ENCODE measurements around the gene CNDP1. TPM values are rescaled to one million over a fixed set of nuclear protein-coding genes. Genes with fewer than 3 reads are reported as not detected.
"Not testable (repeated sequence)": the region's sequence is repeated elsewhere in the genome, so short reads cannot be mapped to it uniquely, and the experiment has no call there.

Gene CNDP1
- total RNA-seq, 1 donor from 2014 or later, result not detected

DNA sequence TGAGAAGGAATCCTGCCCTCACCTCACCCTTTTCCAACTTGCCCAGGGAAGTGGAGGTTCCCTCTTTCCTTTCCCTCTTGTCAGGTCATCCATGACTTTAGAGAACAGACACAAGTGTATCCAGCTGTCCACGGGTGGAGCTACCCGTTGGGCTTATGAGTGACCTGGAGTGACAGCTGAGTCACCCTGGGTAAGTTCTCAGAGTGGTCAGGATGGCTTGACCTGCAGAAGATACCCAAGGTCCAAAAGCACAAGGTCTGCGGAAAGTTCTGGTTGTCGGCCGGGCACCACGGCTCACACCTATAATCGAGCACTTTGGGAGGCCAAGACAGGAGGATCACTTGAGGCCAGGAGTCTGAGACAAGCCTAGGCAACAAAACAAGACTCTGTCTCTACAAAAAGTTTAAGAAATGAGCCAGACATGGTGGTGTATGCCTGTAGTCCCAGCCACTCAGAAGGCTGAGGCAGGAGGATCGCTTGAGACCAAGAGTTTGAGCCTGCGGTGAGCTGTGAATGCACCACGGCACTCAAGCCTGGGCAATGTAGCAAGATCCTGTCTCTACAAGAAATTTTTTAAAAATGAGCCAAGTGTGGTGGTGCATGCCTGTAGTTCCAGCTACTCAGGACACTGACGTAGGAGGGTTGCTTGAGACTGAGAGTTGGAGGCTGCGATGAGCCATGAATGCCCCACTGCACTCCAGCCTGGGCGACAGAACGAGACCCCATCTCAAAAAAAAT is 14.0 kb upstream of the CNDP1 start:
- no peak for DNase-seq (ENCODE audit: low read depth in 2 of 2)

DNA sequence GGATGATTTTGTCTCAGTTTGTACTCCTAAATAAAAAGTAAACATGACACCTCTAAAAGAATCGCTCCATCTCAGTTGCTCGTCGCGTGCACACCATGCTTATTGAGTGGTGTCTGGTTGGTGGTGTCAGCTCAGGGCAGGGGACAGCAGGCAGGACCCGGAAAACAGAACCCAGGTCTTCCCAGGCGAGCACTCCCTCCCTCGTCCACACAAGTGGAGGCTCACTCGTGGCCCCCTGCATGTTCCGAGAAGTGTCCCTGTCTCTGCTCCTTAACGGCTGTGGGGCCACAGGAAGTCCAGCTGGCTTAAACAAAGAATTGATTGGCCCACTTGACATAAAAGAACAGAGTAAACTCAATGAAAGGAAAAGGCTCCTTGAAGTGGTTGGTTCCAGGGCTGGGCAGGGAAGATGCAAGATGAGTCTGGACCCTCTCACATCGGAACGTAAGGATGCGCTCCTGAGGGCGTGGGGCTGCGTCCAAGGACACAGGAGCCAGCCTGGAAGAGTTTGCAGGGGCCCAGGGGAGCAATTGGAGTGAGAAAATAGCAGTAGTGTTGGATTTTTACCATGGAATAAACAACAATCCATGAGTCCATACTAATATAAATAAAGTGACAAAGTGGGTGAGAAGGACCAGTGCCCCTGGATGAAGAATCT is 13.1 kb upstream of the CNDP1 start:
- no peak for DNase-seq (ENCODE audit: low read depth in 2 of 2)

DNA sequence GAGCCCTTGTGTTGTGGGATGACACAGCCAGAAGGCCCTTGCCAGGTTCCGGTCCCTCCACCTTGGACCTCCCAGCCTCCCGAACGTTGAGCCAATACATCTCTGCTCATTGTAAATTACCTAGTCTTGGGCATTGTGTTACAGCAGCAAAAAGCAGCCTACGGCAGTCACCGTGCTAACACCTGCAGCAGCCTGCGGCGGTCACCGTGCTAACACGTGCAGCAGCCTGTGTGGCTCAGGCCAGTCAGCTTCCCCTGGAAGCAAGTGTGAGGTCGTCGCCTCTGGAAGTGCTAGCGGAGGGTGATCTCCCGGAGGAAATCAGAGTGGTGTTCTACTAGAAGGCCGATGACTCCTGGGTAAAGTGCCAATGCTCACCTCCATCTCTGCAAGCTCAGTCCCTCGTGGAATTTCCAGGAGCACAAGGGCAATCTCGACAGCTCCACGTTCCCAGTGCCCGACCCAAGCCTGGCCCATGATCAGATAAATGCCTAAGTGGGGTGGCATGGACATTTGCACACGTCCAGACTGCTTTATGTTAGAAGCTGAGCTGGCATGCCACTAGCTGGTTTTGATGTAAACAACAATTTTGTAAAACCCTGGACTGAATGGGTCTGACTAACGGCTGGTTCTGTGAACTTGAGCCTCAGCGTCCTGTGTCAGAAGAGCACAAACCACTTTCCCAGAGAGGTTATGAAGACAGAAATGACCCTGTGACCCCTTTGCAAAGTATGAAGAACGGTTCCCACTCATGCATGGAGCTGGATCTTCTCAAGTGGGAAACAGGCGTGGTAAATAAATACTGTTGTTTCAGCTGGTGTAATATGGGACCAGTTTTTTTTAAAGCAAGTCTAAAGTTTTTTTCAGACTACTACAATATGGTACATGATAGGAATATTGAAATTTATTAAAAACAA is 11.4 kb upstream of the CNDP1 start:
- DNase-seq (ENCODE audit: low read depth in 2 of 2), result no peak

DNA sequence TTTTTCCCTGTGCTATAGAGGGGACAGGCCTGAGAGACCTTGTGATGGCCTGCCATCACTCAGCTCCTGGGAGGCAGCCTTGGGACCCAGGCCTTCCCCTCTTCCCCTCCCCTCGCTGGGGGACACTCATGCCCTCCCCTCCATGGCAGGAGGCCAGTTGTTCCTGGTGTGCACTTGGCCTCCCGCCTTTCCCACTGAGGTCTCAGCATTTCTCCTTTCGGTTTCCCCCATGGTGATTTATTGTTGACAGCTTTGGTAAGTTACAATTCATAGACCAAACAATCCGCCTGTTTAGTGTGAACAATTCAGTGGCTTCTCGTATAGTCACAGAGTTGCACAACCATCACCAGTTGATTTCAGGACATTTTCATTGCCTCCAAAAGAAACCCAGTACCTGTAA is 10.2 kb upstream of the CNDP1 start:
- peak; percentile 49 to 59 for DNase-seq (ENCODE audit: low read depth in 2 of 2)

DNA sequence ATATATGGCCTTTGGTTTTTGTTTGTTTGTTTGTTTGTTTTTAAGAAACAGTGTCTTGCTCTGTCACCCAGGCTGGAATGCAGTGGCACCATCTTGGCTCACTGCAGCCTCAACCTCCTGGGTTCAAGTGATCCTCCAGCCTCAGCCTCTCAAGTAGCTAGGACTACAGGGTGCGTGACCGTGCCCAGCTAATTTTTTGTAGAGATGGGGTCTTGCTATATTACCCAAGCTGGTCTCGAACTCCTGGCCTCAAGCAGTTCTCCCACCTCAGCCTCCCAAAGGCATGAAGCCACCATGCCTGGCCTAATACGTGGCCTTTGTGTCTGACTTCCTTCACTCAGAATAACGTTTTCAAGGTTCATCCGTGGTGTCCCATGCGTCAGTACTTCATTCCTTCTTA is 9.4 kb upstream of the CNDP1 start:
- DNase-seq (ENCODE audit: low read depth in 2 of 2), result not testable (repeated sequence)

DNA sequence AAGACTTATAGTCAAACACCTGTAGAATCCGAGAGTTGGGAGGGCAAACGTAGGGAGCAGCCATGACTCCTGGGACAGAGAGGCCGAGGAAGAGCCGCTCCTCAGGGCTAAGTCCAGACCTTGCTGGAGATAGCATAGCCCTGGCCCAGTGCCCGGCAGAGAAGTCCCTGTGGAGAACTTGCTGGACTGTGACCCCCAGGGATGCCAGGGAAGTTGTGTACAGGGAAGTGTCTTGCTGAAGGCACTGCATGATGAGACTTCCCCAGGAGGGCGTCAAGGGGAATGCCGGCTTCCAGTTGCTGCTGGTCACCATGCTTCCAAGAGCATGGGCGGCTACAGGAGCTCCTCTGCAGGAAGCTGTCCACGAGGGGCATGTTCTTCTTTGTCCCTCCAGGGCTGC is 8.6 kb upstream of the CNDP1 start:
- DNase-seq (ENCODE audit: low read depth in 2 of 2), result no peak

DNA sequence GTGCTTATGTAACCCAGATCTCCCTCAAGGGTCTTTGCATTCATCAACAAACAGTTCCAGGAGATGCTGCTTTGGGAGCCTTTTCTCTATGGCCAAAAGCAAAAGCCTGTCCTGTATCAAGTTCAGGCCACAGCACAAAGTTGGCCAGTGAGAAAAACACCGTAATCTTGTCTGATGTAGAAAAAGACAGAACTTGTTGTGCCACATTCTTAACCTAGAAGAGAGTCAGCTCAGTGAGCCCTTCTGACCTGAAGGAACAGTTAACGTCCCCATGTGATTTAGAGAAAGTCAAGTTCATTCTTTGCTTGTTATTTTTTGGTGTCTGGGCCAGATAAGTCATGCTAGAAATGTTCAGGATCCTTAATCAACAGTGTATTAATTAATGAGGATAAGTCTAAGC is 7.8 kb upstream of the CNDP1 start:
- no peak for DNase-seq (ENCODE audit: low read depth in 2 of 2)

DNA sequence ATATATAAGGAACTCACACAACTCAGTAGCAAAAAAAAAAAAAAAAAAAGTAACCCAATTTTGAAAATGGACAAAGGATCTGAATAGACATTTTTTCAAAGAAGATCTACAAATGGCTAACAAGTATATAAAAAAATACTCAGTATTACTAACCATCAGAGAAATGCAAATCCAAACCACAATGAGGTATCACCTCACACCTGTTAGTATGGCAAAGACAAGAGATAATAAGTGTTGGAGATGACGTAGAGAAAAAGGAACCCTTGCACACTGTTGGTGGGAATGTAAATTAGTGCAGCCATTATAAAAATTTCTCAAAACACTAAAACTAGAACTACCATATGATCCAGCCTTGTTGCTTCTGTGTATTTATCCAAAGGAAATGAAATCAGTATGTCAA is 5.8 kb upstream of the CNDP1 start:
- DNase-seq (ENCODE audit: low read depth in 2 of 2), result no peak

DNA sequence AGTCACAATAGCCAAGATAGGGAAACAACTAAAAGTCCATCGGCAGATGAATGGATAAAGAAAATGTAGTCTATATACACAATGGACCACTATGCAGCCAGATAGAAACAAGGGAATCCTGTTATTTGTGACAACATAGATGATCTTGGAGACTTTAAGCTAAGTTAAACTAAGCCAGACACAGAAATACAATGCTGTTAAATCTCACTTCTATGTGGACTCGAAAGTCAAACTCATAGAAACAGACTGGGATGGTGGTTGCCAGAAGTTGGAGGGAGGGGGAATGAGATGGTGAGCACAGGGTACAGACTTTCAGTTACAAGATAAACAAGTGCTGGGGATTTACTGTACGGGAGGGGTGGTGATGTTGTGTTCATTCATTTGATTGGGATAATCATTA is 5.4 kb upstream of the CNDP1 start:
- DNase-seq (ENCODE audit: low read depth in 2 of 2), result no peak

DNA sequence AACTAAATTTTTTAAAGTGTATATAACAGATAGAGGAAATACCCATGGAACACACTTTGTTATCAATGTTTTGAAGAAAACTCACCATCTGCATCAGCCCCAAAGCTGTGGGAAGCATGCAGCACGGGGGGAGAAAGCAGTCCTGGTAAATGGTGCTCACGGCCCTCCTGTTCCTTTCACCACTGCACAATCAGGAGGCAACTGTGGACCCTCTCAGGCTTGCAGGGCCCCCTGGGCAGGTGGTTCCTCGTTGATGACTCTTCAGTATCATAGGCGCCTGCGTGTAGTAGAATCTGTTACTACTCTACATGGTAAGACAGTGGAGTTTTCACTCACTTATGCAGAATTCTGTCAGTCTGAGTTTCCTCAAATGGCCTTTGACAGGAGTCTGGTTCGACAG is 4.9 kb upstream of the CNDP1 start:
- DNase-seq (ENCODE audit: low read depth in 2 of 2), result no peak

DNA sequence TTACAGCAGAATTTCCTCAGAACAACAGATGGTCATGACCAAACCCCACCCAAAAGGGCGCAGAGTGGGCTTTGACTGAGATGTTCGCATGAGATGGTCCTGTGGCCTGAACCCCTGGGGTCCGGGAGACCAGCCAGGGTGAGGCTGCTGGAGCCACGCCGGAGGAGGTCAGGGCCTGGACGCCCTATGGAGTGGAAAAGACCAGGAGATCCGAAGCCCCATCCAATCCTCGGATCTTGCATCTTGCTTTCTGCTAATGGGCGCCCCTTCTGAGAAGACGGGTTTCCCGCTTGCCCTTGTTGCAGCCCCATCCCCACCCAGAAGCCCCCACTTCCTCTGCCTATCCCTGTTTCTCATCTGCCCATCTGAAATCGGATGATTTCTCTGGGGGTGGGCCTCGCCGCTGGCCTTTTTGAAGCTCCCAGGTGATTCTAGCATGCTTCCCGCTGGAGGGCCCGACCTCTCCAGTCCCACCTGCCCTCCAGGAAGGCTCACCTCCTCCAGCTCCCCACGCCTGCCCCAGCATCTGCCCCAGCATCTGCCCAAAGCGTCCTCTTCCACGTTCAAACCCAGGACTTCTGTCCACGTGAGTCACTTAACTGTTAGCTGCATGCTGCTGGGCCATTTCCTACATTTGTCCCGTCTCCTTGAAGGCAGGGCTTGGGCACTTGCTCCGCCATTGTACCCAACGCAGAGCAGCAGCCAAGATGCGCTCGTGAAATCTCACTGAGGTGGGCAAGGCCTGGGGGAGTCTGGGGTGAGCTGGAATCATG is 4.3 kb upstream of the CNDP1 start:
- no peak for DNase-seq (ENCODE audit: low read depth in 2 of 2)

DNA sequence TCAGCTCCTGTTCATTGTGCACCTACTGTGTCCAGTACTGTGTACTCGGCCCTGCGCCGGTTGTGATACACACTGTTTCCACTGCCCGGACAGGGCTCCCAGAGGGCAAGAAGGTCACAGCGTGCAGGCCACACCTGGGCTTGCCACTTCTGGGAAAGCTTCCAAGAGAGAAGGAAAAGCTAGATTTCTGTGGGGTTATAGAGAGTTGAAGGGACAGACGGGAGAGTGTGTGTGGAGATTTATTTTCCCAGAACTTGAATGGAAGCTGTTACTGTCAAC is 3.8 kb upstream of the CNDP1 start:
- no peak for DNase-seq (ENCODE audit: low read depth in 2 of 2)

DNA sequence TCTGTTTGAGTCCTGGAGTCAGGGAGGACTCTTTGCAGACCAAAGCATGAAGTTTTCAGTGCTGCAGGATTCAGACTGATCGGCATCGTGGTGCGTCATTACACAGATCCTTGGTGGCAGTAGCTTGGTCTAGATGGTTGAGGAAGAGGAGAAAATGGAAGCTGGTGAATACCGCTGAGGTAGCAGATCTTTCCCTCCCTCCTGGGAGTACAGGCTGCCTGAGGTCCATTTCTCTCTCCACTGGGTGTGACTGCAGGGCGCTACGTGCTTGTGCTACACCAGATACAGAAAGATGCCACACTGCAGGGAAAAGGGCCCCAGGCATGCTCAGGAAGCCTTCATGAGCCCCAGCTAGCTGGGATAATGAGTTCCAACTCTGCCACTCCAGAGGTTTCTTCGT is 3.3 kb upstream of the CNDP1 start:
- DNase-seq (ENCODE audit: low read depth in 2 of 2), result no peak

DNA sequence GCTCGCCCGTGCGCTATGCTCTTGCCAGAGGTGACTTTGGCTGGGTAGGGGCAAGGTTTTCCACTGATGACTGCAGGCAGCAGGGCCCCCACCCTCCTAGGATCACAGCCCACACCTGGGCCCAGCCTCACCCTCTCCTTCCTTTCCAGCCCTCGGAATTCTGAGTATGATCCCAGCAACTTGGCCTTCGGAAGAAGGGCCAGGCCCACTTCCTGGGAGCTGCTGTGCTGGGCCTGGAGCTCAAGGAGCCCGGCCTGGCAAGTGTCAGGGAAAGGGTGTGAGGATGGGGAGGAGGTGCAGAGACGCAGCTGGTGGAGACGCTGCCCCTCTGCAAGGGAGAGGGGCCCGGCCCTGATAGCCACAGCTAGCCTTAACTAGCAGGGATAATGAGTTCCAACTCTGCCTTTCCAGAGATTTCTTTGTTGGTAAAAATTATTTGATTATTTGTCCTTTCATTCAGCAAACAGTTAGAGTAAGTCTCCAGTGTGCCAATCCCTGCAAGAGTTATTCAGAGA is 1.7 kb upstream of the CNDP1 start:
- no peak for DNase-seq (ENCODE audit: low read depth in 2 of 2)

DNA sequence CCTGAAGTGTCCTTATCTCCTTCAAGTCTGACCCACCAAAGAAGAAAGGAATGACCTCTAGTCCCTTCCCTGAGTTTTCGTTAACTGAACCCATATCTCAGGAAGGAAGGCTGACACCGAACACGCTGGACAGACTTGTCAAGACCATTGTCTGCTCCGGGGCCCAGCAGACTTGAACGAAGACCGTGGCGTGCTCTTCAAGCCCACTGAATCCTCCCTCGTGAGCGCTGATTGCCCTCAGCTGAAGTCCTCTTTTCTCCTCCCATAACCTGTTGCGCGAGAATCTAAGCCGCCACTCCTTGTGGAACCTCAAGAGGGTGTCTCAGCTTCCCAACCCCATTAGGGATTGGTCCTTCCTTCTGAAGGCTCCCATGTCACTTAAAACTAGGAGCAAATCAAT is 634 bp upstream of the CNDP1 start:
- DNase-seq (ENCODE audit: low read depth in 2 of 2), result no peak

DNA sequence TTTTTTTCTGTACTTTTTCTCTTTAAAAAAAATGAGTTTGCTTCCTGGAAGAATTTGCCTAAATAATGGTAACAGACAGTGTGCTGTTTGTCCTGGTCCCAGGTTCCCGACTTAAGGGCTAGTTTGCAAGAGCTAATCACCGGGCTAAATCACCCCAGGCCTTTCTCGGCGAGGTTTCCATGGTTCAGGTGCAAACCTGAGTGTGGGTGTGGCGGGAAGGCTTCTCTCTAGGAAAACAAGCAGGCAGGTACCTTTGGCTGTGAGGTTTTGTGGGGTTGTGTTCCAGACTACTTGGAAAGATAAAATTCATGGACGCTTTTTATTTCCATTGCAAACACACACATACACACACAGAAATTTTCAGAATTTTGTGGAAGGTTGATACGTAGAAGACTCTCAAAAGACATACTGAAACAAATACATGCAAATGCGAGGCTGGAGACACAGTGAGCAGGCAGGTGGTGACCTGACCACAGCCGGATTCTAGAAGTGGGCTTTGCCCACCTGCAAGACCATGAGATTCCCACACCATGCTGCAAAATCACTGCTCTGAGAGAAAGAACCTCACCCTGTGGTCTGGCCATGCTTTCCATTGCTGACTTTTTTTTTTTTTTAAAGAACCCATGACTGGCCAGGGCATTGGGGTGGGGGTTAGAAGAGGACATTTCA is 815 bp downstream of the CNDP1 start:
- DNase-seq (ENCODE audit: low read depth in 2 of 2), result no peak

DNA sequence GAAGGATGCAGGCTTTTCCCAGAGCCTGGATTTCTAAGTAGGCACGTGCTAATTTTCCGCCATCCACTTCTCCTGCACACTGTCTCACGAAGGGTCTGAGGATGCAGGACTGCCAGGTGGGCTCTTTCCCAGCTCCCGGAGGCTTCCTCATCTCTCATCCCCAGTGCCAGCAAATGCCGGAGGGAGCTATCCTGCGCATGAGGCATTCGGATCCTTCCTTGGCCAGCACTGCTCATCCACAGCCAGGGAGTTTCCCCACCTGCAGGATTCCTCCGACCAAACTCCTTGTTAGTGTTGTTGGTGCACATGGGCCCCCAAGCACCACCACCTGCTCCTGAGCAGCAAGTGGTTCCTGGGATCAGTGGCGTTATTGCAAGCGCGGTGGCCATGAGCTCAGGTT is 5.0 kb downstream of the CNDP1 start:
- no peak for DNase-seq (ENCODE audit: low read depth in 2 of 2)

DNA sequence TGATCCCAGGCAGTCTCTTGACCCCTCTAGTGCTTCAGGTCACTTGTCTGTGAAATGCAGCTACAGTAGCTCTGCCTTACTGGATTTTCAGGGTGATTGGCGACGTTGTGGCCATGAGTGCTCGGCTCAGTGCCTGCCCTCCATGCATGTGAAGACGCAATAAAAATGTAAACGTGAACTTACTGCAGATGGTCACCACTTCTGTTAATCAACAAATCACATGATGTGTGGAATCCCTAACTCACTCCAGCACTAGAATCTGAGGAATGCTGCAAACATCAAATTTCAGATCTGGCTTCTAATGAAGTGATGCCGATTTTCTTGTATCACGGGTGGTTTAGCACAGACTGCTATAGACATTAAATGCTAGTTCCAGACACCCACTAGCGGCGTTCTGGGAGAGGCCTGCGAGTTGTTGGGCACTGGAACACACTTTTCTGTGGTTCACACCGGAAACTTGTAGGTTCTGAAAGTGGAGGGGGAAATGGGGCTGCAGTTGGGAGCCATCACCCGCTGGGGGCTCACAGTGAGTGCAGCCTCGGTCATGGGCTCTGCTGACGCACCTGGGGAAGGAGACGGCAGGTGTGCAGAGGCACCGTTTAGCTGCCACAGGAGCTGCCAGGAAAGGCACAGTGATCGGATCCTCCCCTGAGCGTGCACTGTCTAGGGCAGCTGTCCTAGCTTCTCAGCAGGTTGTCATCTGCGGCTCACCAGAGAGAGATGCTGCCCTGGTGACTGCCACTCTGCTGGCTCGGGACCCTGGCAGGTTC is 6.5 kb downstream of the CNDP1 start:
- DNase-seq (ENCODE audit: low read depth in 2 of 2), result no peak

DNA sequence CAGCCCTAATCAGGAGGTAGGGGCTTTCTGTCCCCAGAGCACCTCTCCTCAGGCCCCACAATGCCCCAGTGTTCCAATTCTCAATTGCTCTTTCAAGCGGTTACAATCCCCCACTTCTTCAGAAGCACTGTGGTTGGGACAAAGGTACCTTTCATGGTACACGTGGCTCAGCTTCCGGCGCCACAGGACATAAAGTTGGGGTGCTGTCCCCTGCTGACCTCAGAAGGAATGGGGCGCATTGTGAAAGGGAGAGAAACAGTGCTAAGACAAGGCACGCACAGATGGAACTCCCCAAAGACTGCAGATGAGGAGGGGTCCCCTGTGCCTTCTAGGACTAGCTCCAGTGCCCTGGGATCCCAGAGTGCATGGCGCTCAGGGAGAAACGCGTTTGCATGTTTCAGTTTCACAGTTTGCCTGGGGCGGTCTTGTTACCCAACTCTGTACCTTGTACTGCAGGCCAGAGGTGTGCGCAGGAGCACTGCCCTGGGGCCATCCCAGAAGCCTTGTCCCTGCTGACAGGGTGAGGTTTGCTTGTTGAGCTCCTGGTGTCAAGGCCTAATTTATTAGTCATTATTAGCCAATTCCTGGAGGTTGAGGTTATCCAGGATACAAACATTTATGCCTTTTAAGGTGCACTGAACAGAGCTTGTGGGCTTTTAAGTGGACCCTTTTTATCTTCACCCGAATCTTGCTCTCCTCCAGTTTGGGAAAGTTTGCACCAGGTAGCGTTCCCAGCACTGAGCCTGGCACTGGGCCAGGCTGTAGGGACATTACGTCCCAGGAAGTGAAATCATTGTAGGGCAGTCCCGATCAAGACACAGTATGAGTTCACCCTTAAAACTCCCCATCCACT is 7.6 kb downstream of the CNDP1 start:
- DNase-seq (ENCODE audit: low read depth in 2 of 2), result peak in 1 of 2 donors; percentile 14
